ENCODE results near the gene TEX54.

- TF ChIP-seq CTCF (IDR thresholded peaks at IDR 0.05; ENCODE audit: low read length) (no peak), EZH2 (IDR thresholded peaks at IDR 0.05; ENCODE audit: borderline replicate concordance, low read length) (no peak)
Observed at GRCh38 chr11:62847767-62848314, 15.2 kb upstream of the TEX54 start.

Measured in OCI-LY1 (cell line).